ENCODE data around the gene CTF1.

GRCh38 chr16:30921459-30921747 is 25.0 kb downstream of the CTF1 start:
- TF ChIP-seq CTCF (conservative IDR thresholded peaks at IDR 0.05) (no peak), EZH2 (IDR thresholded peaks at IDR 0.05; ENCODE audit: low read depth) (no peak)
